Heart left ventricle (tissue), 16 donors: ENCODE data around the gene TNS3. TPM values are rescaled to one million over a fixed set of nuclear protein-coding genes. Genes with fewer than 3 reads are reported as not detected.

ENCODE experiments used
- ATAC-seq, 4 donors: fragments of 200-7000 bp; cut with Tn5 transposase; one replicate each; pipeline ENCODE4 v1.9.1; 2020 to 2022; ENCODE audit warnings: moderate library complexity in 4 of 4, mild to moderate bottlenecking in 3 of 4, moderate number of reproducible peaks in 1 of 4
- DNase-seq, 5 donors: peaks; one replicate each; pipeline ENCODE4 v3.0.0-alpha.2; 2020
- H3K27ac ChIP-seq, 12 donors: fragments of 200-600 bp; sonication (generic) in 4 of 12; one replicate each; pipeline versions ENCODE4 v1.5.0 to v1.8.0; 2016 to 2022; ENCODE audit warnings: mild to moderate bottlenecking in 2 of 12
- H3K27me3 ChIP-seq, 9 donors: fragments of 200-600 bp; sonication (generic) in 2 of 9; one replicate each; pipeline versions ENCODE4 v1.5.1 to v1.8.0; 2016 to 2022; ENCODE audit warnings: mild to moderate bottlenecking in 3 of 9
- H3K36me3 ChIP-seq, 9 donors: fragments of 200-600 bp; sonication (generic) in 2 of 9; one replicate each; pipeline versions ENCODE4 v1.5.0 to v1.8.0; 2018 to 2022; ENCODE audit warnings: mild to moderate bottlenecking in 2 of 9
- H3K4me1 ChIP-seq, 12 donors: fragments of 200-600 bp; sonication (generic) in 4 of 12; one replicate each; pipeline versions ENCODE4 v1.5.0 to v1.8.0; 2016 to 2022; ENCODE audit warnings: mild to moderate bottlenecking in 3 of 12
- H3K4me3 ChIP-seq, 12 donors: fragments of 200-600 bp; sonication (generic) in 4 of 12; one replicate each; pipeline versions ENCODE4 v1.5.0 to v1.8.0; 2017 to 2022; ENCODE audit warnings: mild to moderate bottlenecking in 9 of 12, moderate library complexity in 4 of 12
- H3K9me3 ChIP-seq, 12 donors: fragments of 200-600 bp; sonication (generic) in 4 of 12; one replicate each; pipeline versions ENCODE4 v1.5.0 to v1.8.0; 2016 to 2022; ENCODE audit warnings: mild to moderate bottlenecking in 1 of 12
- CTCF ChIP-seq, 12 donors: fragments of 200-600 bp; sonication (generic) in 4 of 12; IDR thresholded peaks; one replicate each; pipeline versions ENCODE4 v1.5.0 to v1.8.0; 2018 to 2022; ENCODE audit warnings: antibody characterized with exemption in 12 of 12, mild to moderate bottlenecking in 5 of 12
- POLR2A ChIP-seq, 2 donors: fragments of 450-650 bp; IDR thresholded peaks; one replicate each; pipeline ENCODE4 v1.6.1; 2017; ENCODE audit warnings: antibody characterized with exemption in 2 of 2, mild to moderate bottlenecking in 2 of 2, moderate library complexity in 2 of 2
- WGBS, 4 donors: extraction: QIAGEN DNeasy Blood & Tissue Kit in 2 of 4; methylation state at CpG; one replicate each; pipeline versions ENCODE4 v1.1.5 to v1.1.7; 2013 to 2018; 5-methylcytosine and 5-hydroxymethylcytosine counted together
- intact Hi-C, 10 donors: fragments of 100-400 bp; cut with DNase I; formaldehyde crosslinking; loops; one replicate each; pipeline versions ENCODE4 v1.11.1 to v1.14.2; 2022
- polyA plus RNA-seq, 2 donors: library from polyadenylated mRNA; stranded (reverse); fragments of 200-250 nt; gene quantifications; one replicate each; pipeline ENCODE4 v1.2.3, GENCODE V29; 2013
- total RNA-seq, 9 donors: library from RNA; depleted of rRNA in 2 of 9; stranded (reverse); fragments of >200 nt in 2 of 9; fragmentation: NEBNext Ultra II Directional in 3 of 9; extraction: Animal tissue kit (Norgen Biotek cat#: 25700) in 3 of 9; gene quantifications; one replicate each; pipeline versions ENCODE4 v1.1.0 to v1.2.4, GENCODE V29; 2016 to 2023
- donor health status: ischemic (EF 13 %, LVEDD 7.1; RV severe dilation, severe dysfunction).
- donor health status: healthy with polysubstance abuse.
- donor health status: DM: no; HTN: yes; CAD: no.
- donor health status: DM: no; HTN: no; CAD: no.
- donor health status: ischemic (EF 25% LVEDD 6.9; RV normal size, moderate dysfunction).
- donor health status: ischemic (EF 25% LVEDD 5.7; RV mildly dilated, moderate dysfunction).
- donor health status: healthy.
- donor health status: DM: yes; HTN: yes; CAD: no.
- donor health status: ischemic (EF 35%, LVEDD 5.7; RV mildly dilated, moderate dysfunction).
- donor health status: nonischemic (EF 11% LVEDD 7.7; RV severe dilation, severe dysfunction).
- donor health status: DM: yes; HTN: yes; CAD: no.
- donor health status: PGD.
- donor health status: ischemic (EF 29% LVEDD 5.4; RV normal size, mild dysfunction).
- donor health status: nonischemic (EF 23%, LVEDD 6.1; RV moderate dilation, normal function).

Gene TNS3
- total and polyA plus RNA-seq, 11 donors, result 10.1 to 116 (median 32.7) TPM

- intact Hi-C loops, result loop anchor here (5.0 to 10.0 kb wide), 11 partner anchors 60 to 1358 kb away; partner anchors contain the start of gene IGFBP3 (in 2 of the 10)
- DNase-seq, result no peak
- Histone ChIP-seq H3K4me1 (peaks cover 0 to 18% (median 16%) of the 10 kb centered on the region in 12 donors), H3K27ac (no peak overlapping the region), H3K36me3 (no peaks in the 10 kb centered on the region), H3K27me3 (no peaks in the 10 kb centered on the region), H3K4me3 (no peak overlapping the region), H3K9me3 (peaks cover 0 to 7% (median 0%) of the 10 kb centered on the region in 12 donors)
- 92 to 98% (median 95%) methylated on average over 5 of the region's 5 CpGs for WGBS, 4 donors
- TF ChIP-seq CTCF (IDR thresholded peaks at IDR 0.05) (no peak), POLR2A (IDR thresholded peaks at IDR 0.05) (no peak)
- no peak for ATAC-seq
Measured at GRCh38 chr7:47252675-47253074, 329.2 kb downstream of the TNS3 start.

- Histone ChIP-seq H3K27ac (no peak overlapping the region), H3K27me3 (no peaks in the 10 kb centered on the region), H3K4me3 (no peak overlapping the region), H3K4me1 (peaks cover 0 to 17% (median 8%) of the 10 kb centered on the region in 12 donors), H3K36me3 (no peaks in the 10 kb centered on the region), H3K9me3 (peaks cover 0 to 7% (median 0%) of the 10 kb centered on the region in 12 donors)
- DNase-seq, result no peak
- WGBS, 4 donors, result 90 to 95% (median 92%) methylated on average over 2 of the region's 2 CpGs
- no peak for TF ChIP-seq POLR2A (IDR thresholded peaks at IDR 0.05)
- TF ChIP-seq CTCF (IDR thresholded peaks at IDR 0.05), result no peak
- ATAC-seq, result no peak
- intact Hi-C loops, result loop anchor here in 1 of 10 donors (5.0 kb wide), 1 partner anchor 57 kb away; no protein-coding TSS in a partner anchor
Measured at GRCh38 chr7:47249361-47249760, 332.6 kb downstream of the TNS3 start.

DNA sequence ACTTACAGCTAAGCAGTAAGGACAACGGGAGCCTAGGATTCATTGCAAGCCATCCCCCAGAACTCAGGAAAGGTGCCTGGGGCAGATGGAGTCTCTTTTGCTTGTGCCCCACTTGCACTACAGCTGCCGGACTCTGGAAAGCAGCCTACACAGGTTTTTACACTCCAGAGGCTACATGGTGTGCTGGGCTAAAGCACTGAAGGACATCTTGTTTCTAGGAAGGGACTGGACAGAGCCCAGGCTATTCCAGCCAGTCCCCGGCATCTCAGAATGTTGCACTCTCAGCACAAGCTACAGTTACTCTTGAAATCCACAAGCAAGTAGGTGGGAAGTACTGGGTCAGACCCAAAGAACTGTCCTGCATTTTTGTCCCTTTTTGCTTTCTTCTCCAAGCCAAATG lies 333.1 kb downstream of the TNS3 start:
- 83 to 94% (median 86%) methylated on average over 3 of the region's 3 CpGs for WGBS, 4 donors
- Histone ChIP-seq H3K27ac (no peak overlapping the region), H3K4me1 (peaks cover 0 to 13% (median 5%) of the 10 kb centered on the region in 12 donors), H3K27me3 (no peaks in the 10 kb centered on the region), H3K4me3 (no peak overlapping the region), H3K36me3 (no peaks in the 10 kb centered on the region), H3K9me3 (peaks cover 0 to 7% (median 0%) of the 10 kb centered on the region in 12 donors)
- DNase-seq (no peak), ATAC-seq (peak in 1 of 4 donors; percentile 26)
- no peak for TF ChIP-seq CTCF (IDR thresholded peaks at IDR 0.05)
- TF ChIP-seq POLR2A (IDR thresholded peaks at IDR 0.05), result no peak
- intact Hi-C loops, result loop anchor here in 1 of 10 donors (5.0 kb wide), 1 partner anchor 56 kb away; no protein-coding TSS in a partner anchor

DNA sequence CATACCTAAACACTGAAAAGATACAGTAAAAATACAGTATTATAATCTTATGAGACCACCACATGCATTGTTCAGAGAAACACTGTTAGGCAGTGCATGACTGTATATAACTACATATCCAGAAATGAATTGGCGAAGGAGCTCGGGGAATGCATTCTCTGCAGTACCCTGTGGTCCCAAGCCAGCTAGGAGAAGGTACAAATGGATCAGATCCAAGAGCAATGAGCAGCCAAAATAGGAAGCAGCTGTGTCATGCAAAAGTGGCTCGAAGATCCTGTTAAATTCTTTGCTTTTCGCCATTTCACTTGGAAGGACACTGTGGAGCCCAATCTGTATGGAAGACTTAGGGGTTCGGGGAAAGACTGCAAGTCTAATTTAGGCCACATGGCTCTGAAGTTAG lies 334.8 kb downstream of the TNS3 start:
- TF ChIP-seq POLR2A (IDR thresholded peaks at IDR 0.05) (no peak), CTCF (IDR thresholded peaks at IDR 0.05) (no peak)
- WGBS, 4 donors, result 36 to 50% (median 46%) methylated on average over 5 of the region's 5 CpGs
- Histone ChIP-seq H3K4me1 (peaks cover 0 to 7% (median 0%) of the 10 kb centered on the region in 12 donors), H3K27me3 (no peaks in the 10 kb centered on the region), H3K9me3 (peaks cover 0 to 7% (median 0%) of the 10 kb centered on the region in 12 donors), H3K4me3 (no peak overlapping the region), H3K36me3 (no peaks in the 10 kb centered on the region), H3K27ac (no peak overlapping the region)
- no peak for DNase-seq
- peak in 1 of 4 donors; percentile 23 for ATAC-seq
- intact Hi-C loops, result loop anchor here in 1 of 10 donors (5.0 kb wide), 1 partner anchor 55 kb away; no protein-coding TSS in a partner anchor
